ENCODE measurements around the gene PRPSAP2. TPM values are rescaled to one million over a fixed set of nuclear protein-coding genes. Genes with fewer than 3 reads are reported as not detected.
"Not testable (repeated sequence)": the region's sequence is repeated elsewhere in the genome, so short reads cannot be mapped to it uniquely, and the experiment has no call there.

Gene PRPSAP2, protein sequence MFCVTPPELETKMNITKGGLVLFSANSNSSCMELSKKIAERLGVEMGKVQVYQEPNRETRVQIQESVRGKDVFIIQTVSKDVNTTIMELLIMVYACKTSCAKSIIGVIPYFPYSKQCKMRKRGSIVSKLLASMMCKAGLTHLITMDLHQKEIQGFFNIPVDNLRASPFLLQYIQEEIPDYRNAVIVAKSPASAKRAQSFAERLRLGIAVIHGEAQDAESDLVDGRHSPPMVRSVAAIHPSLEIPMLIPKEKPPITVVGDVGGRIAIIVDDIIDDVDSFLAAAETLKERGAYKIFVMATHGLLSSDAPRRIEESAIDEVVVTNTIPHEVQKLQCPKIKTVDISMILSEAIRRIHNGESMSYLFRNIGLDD
- 358 and 378 TPM in 2 replicates for polyA plus RNA-seq
- 180 and 189 TPM in 2 replicates for polyA minus RNA-seq

DNA sequence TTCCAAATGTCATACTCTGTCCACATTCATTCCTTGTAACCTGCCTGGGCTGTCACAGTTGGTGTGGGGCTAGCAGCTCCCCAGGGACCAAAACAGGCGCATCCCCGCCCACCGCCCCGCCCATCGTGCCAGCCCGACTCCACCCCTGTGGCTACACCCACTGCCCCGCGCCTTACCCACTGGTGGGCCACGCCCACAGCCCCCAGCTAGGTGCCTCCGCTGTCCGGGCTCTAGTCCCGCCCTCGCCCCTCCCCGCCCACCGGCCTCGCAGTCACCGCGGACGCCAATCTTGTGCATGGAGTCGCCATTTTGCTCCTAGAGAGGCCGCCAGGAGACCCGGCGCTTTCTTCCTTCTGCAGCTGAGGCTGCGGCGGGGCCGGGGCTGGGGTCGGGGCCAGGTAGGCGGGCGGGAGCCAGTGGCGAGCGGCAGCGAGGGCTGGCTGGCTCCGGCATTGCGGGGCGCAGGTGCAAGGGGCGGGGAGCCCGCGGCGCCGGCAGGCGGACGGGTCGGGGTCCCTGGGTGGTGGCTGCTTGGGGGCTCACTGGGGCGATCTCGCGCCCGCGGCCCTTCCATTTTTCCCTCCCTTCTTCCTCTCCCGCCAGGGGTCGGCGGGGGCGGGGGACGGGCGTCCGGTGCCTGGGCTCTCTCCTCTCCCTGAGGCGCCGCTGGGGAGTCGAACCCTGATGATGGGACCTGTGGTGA is at the start of gene PRPSAP2:
Gene PRPSAP2 (plus strand): TSS at position 268 of the 703 bp plus-strand sequence. CDS start 7,703 bp downstream, outside the sequence.
- TF ChIP-seq EP300 (conservative IDR thresholded peaks at IDR 0.05; ENCODE audit: poor library complexity, severe bottlenecking), result no peak
- TF ChIP-seq, protein P1, sequence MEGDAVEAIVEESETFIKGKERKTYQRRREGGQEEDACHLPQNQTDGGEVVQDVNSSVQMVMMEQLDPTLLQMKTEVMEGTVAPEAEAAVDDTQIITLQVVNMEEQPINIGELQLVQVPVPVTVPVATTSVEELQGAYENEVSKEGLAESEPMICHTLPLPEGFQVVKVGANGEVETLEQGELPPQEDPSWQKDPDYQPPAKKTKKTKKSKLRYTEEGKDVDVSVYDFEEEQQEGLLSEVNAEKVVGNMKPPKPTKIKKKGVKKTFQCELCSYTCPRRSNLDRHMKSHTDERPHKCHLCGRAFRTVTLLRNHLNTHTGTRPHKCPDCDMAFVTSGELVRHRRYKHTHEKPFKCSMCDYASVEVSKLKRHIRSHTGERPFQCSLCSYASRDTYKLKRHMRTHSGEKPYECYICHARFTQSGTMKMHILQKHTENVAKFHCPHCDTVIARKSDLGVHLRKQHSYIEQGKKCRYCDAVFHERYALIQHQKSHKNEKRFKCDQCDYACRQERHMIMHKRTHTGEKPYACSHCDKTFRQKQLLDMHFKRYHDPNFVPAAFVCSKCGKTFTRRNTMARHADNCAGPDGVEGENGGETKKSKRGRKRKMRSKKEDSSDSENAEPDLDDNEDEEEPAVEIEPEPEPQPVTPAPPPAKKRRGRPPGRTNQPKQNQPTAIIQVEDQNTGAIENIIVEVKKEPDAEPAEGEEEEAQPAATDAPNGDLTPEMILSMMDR (IDR thresholded peaks at IDR 0.05; ENCODE audit: poor library complexity, severe bottlenecking), result no peak
- no peak for TF ChIP-seq MXI1 (conservative IDR thresholded peaks at IDR 0.05; ENCODE audit: poor library complexity, severe bottlenecking)
- TF ChIP-seq EZH2 (IDR thresholded peaks at IDR 0.05; ENCODE audit: borderline replicate concordance, insufficient read depth, low read length, poor library complexity, severe bottlenecking), result no peak
- TF ChIP-seq SMC3 (conservative IDR thresholded peaks at IDR 0.05; ENCODE audit: poor library complexity), result no peak
- peak; percentile 87 for TF ChIP-seq POLR2AphosphoS5 (IDR thresholded peaks at IDR 0.05)
- TF ChIP-seq TAF1 (IDR thresholded peaks at IDR 0.05; ENCODE audit: low read depth), result peak; percentile 45
- no peak for TF ChIP-seq RAD21 (conservative IDR thresholded peaks at IDR 0.05)
- TF ChIP-seq, protein P2, sequence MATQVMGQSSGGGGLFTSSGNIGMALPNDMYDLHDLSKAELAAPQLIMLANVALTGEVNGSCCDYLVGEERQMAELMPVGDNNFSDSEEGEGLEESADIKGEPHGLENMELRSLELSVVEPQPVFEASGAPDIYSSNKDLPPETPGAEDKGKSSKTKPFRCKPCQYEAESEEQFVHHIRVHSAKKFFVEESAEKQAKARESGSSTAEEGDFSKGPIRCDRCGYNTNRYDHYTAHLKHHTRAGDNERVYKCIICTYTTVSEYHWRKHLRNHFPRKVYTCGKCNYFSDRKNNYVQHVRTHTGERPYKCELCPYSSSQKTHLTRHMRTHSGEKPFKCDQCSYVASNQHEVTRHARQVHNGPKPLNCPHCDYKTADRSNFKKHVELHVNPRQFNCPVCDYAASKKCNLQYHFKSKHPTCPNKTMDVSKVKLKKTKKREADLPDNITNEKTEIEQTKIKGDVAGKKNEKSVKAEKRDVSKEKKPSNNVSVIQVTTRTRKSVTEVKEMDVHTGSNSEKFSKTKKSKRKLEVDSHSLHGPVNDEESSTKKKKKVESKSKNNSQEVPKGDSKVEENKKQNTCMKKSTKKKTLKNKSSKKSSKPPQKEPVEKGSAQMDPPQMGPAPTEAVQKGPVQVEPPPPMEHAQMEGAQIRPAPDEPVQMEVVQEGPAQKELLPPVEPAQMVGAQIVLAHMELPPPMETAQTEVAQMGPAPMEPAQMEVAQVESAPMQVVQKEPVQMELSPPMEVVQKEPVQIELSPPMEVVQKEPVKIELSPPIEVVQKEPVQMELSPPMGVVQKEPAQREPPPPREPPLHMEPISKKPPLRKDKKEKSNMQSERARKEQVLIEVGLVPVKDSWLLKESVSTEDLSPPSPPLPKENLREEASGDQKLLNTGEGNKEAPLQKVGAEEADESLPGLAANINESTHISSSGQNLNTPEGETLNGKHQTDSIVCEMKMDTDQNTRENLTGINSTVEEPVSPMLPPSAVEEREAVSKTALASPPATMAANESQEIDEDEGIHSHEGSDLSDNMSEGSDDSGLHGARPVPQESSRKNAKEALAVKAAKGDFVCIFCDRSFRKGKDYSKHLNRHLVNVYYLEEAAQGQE (IDR thresholded peaks at IDR 0.05; ENCODE audit: borderline replicate concordance), result peak; percentile 57
- H3K27me3 ChIP-seq (ENCODE audit: insufficient read depth, low read depth, low read length), result no peaks in the 10 kb centered on the region
- H3K9me3 ChIP-seq (ENCODE audit: low read length), result no peaks in the 10 kb centered on the region
- peak within 1 kb of the TSS; percentile 74 for H2AFZ ChIP-seq (ENCODE audit: low read depth, low read length)
- H3K27ac ChIP-seq (ENCODE audit: low read length), result peak within 1 kb of the TSS; percentile 90
- peak within 1 kb of the TSS; percentile 73 for H3K4me3 ChIP-seq (ENCODE audit: low read length)
- no peaks in the 10 kb centered on the region for H4K20me1 ChIP-seq (ENCODE audit: insufficient read depth)
- peak within 1 kb of the TSS; percentile 82 for H3K4me2 ChIP-seq (ENCODE audit: low read length)
- peak within 1 kb of the TSS; percentile 94 for H3K9ac ChIP-seq (ENCODE audit: low read length)
- H3K9me2 ChIP-seq (ENCODE audit: insufficient read depth, low read length), result no peaks in the 10 kb centered on the region
- peaks cover 5% of the 10 kb centered on the region for H3F3A ChIP-seq (ENCODE audit: insufficient read depth, low read length, poor library complexity, severe bottlenecking)
- peaks cover 41% of the 10 kb centered on the region for H3K79me2 ChIP-seq (replicated peaks; ENCODE audit: insufficient read depth, low read length)
- no peaks in the 10 kb centered on the region for H3K36me3 ChIP-seq (ENCODE audit: insufficient read depth, low read length)

DNA sequence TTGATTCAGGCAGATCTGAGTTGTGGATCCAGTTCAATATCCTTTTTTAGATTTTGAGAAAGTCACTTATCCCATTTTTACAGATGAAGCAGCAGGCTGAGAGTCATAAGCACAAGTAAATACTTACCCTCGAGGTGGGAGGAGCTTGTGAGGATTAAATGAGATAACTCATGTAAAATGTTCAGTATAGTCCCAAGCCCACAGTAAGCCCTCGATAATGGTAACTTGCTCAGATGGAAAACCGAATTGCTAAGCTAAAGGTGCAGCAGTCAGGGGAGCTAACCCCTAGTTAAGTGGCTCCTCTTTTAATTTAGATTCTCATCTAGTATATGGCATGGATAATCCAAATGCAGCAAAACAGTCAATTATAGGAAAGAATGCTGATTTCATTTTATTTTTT is 42.0 kb upstream of the PRPSAP2 start:
- H3K4me2 ChIP-seq (ENCODE audit: low read length); H3K4me3 ChIP-seq (ENCODE audit: low read length); H3K27me3 ChIP-seq (ENCODE audit: insufficient read depth, low read depth, low read length); H4K20me1 ChIP-seq (ENCODE audit: insufficient read depth); H3K9me2 ChIP-seq (ENCODE audit: insufficient read depth, low read length); H3K36me3 ChIP-seq (ENCODE audit: insufficient read depth, low read length); H3K9ac ChIP-seq (ENCODE audit: low read length); H3F3A ChIP-seq (ENCODE audit: insufficient read depth, low read length, poor library complexity, severe bottlenecking); H3K79me2 ChIP-seq (replicated peaks; ENCODE audit: insufficient read depth, low read length); H2AFZ ChIP-seq (ENCODE audit: low read depth, low read length); H3K27ac ChIP-seq (ENCODE audit: low read length); H3K9me3 ChIP-seq (ENCODE audit: low read length): not testable (repeated sequence)

All from neural cell (in vitro differentiated cells).